Esophagus muscularis mucosa (tissue), 4 donors: ENCODE measurements around the gene AKAP13.
"Not testable (repeated sequence)": the region's sequence is repeated elsewhere in the genome, so short reads cannot be mapped to it uniquely, and the experiment has no call there.

Source experiments
- CTCF ChIP-seq, 3 experiments: fragments of 200-600 bp in 2 of 3; fragments of 450-650 bp in 1 of 3; sonication (generic) in 2 of 3; IDR thresholded peaks; one replicate each; pipeline ENCODE4 v1.5.1; 2017 to 2019; ENCODE audit warnings: antibody characterized with exemption in 3 of 3, mild to moderate bottlenecking in 2 of 3, moderate library complexity in 1 of 3
- EP300 ChIP-seq: sonication (generic); formaldehyde crosslinking; IDR thresholded peaks from one replicate; pipeline ENCODE4 v1.6.1; 2017; ENCODE audit warnings: antibody characterized with exemption
- POLR2AphosphoS5 ChIP-seq, 2 donors: sonication (generic); formaldehyde crosslinking; IDR thresholded peaks; one replicate each; pipeline ENCODE4 v1.6.1; 2017; ENCODE audit warnings: antibody characterized with exemption in 2 of 2

GRCh38 chr15:85348048-85348766 is 32.2 kb upstream of the AKAP13 start:
- TF ChIP-seq CTCF (IDR thresholded peaks at IDR 0.05); POLR2AphosphoS5 (IDR thresholded peaks at IDR 0.05); EP300: not testable (repeated sequence)
